Measurements from ENCODE around the gene SRGAP3.

SRGAP3 gene

DNA sequence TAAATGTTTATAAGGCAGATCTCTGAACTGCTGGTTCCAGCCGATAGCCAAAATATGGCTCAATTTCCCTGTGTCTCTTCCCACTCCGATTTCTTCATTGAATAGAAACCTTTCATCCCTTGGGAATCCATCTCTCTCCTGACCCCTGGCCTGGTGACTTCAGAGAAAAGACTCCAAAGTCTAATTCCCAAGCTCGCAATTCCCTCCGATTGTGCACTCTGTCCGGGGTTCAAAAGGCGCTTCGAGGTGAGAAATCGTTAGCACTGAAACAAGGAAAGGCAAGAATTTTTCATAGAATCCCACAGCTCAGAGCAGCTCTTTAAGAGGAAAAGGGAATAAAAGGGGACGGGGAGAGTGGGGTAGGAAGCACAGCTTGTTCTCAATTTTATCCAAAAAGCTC is 267.7 kb downstream of the SRGAP3 start:
- H3K4me3 ChIP-seq (ENCODE audit: control insufficient read depth, low read depth, low read length): no peak overlapping the region
- TF ChIP-seq, protein P1, sequence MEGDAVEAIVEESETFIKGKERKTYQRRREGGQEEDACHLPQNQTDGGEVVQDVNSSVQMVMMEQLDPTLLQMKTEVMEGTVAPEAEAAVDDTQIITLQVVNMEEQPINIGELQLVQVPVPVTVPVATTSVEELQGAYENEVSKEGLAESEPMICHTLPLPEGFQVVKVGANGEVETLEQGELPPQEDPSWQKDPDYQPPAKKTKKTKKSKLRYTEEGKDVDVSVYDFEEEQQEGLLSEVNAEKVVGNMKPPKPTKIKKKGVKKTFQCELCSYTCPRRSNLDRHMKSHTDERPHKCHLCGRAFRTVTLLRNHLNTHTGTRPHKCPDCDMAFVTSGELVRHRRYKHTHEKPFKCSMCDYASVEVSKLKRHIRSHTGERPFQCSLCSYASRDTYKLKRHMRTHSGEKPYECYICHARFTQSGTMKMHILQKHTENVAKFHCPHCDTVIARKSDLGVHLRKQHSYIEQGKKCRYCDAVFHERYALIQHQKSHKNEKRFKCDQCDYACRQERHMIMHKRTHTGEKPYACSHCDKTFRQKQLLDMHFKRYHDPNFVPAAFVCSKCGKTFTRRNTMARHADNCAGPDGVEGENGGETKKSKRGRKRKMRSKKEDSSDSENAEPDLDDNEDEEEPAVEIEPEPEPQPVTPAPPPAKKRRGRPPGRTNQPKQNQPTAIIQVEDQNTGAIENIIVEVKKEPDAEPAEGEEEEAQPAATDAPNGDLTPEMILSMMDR (IDR thresholded peaks at IDR 0.05; ENCODE audit: control insufficient read depth, insufficient read depth, low read depth, low read length, missing control alignments): no peak
- DNase-seq (ENCODE audit: low read depth): no peak

DNA sequence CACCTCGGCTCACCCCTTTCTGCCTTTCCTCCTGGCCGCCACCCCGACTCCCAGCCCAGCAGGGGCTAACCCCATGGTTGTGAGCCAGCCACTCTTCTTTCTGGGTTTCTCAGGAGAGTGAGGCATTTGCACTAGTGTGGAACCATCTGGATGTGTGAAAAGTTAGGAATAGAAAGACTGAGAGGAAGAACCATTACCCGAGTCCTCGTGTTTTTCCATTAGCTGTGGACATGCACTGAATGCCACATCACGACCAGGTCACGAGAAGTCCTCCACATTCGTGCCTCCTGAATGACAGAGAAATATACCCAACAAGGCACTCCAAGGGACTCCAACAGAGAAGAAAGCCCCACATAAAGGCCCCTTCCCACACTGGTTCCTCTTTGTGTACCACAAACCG is 268.1 kb downstream of the SRGAP3 start:
- no peak for DNase-seq (ENCODE audit: low read depth)
- no peak overlapping the region for H3K4me3 ChIP-seq (ENCODE audit: control insufficient read depth, low read depth, low read length)
- TF ChIP-seq, protein P1 (IDR thresholded peaks at IDR 0.05; ENCODE audit: control insufficient read depth, insufficient read depth, low read depth, low read length, missing control alignments): no peak

DNA sequence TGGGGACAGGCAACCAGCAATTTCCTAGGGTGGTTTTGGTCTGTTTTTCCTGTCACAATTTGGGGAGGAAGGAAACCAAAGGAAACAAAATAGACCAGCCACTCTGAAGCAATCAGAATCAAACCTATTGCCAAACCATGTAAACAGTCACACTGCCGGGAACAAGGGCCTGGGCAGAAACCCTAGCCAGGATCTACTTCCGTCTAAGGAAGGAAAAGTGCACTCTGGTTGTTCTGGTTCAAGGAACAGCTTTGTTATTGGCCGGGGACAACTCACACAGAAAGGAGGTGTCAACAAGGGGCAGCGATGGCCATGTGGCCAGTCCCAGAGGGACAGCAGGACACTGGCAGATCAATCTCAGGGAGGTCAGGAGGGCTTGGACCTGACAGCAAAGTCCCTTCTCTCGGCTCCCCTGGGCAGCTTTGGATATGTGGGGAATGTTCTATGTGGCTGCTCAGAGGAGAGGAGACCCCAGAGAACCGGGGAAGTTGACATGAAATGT is 268.6 kb downstream of the SRGAP3 start:
- DNase-seq (ENCODE audit: low read depth): no peak
- TF ChIP-seq, protein P1 (IDR thresholded peaks at IDR 0.05; ENCODE audit: control insufficient read depth, insufficient read depth, low read depth, low read length, missing control alignments): no peak
- no peak overlapping the region for H3K4me3 ChIP-seq (ENCODE audit: control insufficient read depth, low read depth, low read length)

DNA sequence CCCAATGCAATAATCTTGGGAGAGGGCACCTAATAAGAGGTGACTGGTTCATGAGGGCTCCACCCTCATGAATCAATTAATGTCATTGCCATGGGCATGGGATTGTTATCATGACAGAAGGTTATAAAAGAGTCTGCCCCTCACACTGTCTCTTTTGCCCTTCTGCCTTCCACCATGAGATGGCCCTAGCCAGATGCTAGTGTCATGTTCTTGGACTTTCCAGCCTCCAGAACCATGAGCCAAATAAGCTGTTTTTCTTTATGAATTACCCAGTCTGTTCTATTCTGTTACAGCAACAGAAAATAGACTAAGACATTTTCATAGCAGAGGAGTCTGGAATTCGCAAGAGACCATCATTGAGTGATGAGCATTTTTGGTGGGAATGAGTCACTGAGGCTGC is 270.2 kb downstream of the SRGAP3 start:
- no peak overlapping the region for H3K4me3 ChIP-seq (ENCODE audit: control insufficient read depth, low read depth, low read length)
- no peak for DNase-seq (ENCODE audit: low read depth)
- TF ChIP-seq, protein P1 (IDR thresholded peaks at IDR 0.05; ENCODE audit: control insufficient read depth, insufficient read depth, low read depth, low read length, missing control alignments): no peak

DNA sequence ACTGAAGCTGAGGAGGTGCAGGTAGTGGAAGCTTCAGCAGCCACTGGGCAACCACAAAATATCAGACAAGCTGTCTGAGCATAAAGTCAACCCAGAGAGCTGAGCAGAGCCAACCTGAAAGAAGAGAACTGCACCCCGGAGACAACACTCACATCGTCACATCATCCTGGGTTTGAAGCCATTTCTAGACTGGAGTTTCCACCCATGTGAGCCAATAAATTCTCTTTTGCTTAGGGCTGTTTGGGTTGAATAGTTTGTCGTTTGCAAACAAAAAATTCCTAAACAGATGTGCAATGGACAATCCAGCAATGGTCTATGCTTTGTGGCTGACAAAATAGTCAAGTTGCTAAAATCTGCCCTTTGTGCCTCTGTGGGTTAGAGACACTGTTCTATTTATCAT is 270.9 kb downstream of the SRGAP3 start:
- DNase-seq (ENCODE audit: low read depth): no peak
- TF ChIP-seq, protein P1 (IDR thresholded peaks at IDR 0.05; ENCODE audit: control insufficient read depth, insufficient read depth, low read depth, low read length, missing control alignments): no peak
- H3K4me3 ChIP-seq (ENCODE audit: control insufficient read depth, low read depth, low read length): no peak overlapping the region

DNA sequence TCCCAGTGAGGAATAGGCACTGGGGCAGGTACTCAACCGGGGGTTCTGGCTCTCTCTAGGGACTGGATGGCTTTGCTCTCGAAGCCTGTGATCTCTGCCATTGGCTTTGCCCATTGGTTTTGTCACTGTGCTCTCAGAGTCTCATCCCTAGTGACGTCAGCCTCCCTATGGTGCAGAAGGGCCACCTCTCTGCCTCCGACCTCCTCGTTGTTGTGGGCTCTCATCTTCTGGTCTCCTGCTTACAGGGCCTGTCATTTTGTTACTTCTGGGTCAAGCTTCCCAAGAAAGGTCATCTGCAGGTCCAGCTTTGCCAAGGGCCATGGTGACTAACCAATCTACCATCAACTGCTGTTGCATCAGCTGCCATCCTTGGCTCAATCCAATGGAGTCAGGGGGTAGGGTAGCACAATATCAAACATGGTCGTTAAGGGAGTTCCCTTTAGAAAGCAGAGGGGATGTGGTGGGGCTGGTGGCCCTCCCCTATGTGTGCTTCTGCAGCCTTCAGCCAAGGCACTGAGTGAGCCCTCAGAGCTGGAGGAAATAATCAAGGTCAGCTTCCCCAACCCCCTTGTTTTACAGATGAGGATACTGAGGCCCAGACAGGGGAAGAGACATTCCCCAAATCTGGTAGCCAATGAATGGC is 272.8 kb downstream of the SRGAP3 start:
- DNase-seq (ENCODE audit: low read depth): no peak
- TF ChIP-seq, protein P1 (IDR thresholded peaks at IDR 0.05; ENCODE audit: control insufficient read depth, insufficient read depth, low read depth, low read length, missing control alignments): no peak
- no peak overlapping the region for H3K4me3 ChIP-seq (ENCODE audit: control insufficient read depth, low read depth, low read length)
